Measurements from ENCODE around the gene NKAIN2. TPM values are rescaled to one million over a fixed set of nuclear protein-coding genes. Genes with fewer than 3 reads are reported as not detected.

Gene NKAIN2
- total RNA-seq, 1 donor from 2014 or later, result not detected

GRCh38 chr6:123806561-123806960, 2.9 kb downstream of the NKAIN2 start:
- intact Hi-C loops (cut with micrococcal nuclease), result no loop called here

GRCh38 chr6:123808556-123808955, 4.9 kb downstream of the NKAIN2 start:
- intact Hi-C loops (cut with micrococcal nuclease), result no loop called here

- intact Hi-C loops (cut with micrococcal nuclease), result no loop called here
Measured at GRCh38 chr6:123810214-123810613, 6.5 kb downstream of the NKAIN2 start.

- intact Hi-C loops (cut with micrococcal nuclease), result no loop called here
Measured at GRCh38 chr6:123810948-123811347, 7.3 kb downstream of the NKAIN2 start.

GRCh38 chr6:123811378-123811777, 7.7 kb downstream of the NKAIN2 start:
- intact Hi-C loops (cut with micrococcal nuclease), result no loop called here

GRCh38 chr6:123812621-123813020, 9.0 kb downstream of the NKAIN2 start:
- intact Hi-C loops (cut with micrococcal nuclease), result no loop called here

- intact Hi-C loops (cut with micrococcal nuclease), result no loop called here
Measured at GRCh38 chr6:123821112-123821511, 17.4 kb downstream of the NKAIN2 start.

- intact Hi-C loops (cut with micrococcal nuclease), result no loop called here
Measured at GRCh38 chr6:123829302-123829953, 25.8 kb downstream of the NKAIN2 start.

GRCh38 chr6:123830120-123830519, 26.5 kb downstream of the NKAIN2 start:
- intact Hi-C loops (cut with micrococcal nuclease), result no loop called here

GRCh38 chr6:123838505-123839234, 35.0 kb downstream of the NKAIN2 start:
- intact Hi-C loops (cut with micrococcal nuclease), result no loop called here

- intact Hi-C loops (cut with micrococcal nuclease), result no loop called here
Measured at GRCh38 chr6:123841067-123841896, 37.6 kb downstream of the NKAIN2 start.

GRCh38 chr6:123844011-123844410, 40.3 kb downstream of the NKAIN2 start:
- intact Hi-C loops (cut with micrococcal nuclease), result no loop called here

GRCh38 chr6:123848347-123848746, 44.7 kb downstream of the NKAIN2 start:
- intact Hi-C loops (cut with micrococcal nuclease), result no loop called here

- intact Hi-C loops (cut with micrococcal nuclease), result no loop called here
Measured at GRCh38 chr6:123849406-123849805, 45.7 kb downstream of the NKAIN2 start.

GRCh38 chr6:123850555-123850954, 46.9 kb downstream of the NKAIN2 start:
- intact Hi-C loops (cut with micrococcal nuclease), result no loop called here

GRCh38 chr6:123854201-123854600, 50.5 kb downstream of the NKAIN2 start:
- intact Hi-C loops (cut with micrococcal nuclease), result no loop called here

- intact Hi-C loops (cut with micrococcal nuclease), result no loop called here
Measured at GRCh38 chr6:123855506-123855905, 51.8 kb downstream of the NKAIN2 start.

GRCh38 chr6:123859291-123859690, 55.6 kb downstream of the NKAIN2 start:
- intact Hi-C loops (cut with micrococcal nuclease), result no loop called here

- intact Hi-C loops (cut with micrococcal nuclease), result no loop called here
Measured at GRCh38 chr6:123869334-123869733, 65.7 kb downstream of the NKAIN2 start.

- intact Hi-C loops (cut with micrococcal nuclease), result no loop called here
Measured at GRCh38 chr6:123873974-123874373, 70.3 kb downstream of the NKAIN2 start.

- intact Hi-C loops (cut with micrococcal nuclease), result no loop called here
Measured at GRCh38 chr6:123875784-123876183, 72.1 kb downstream of the NKAIN2 start.

GRCh38 chr6:123879749-123880148, 76.1 kb downstream of the NKAIN2 start:
- intact Hi-C loops (cut with micrococcal nuclease), result no loop called here
